GM12801 (cell line): ENCODE measurements around the gene ATP2C2.

ENCODE experiments used
- CTCF ChIP-seq: IDR thresholded peaks from one replicate; pipeline ENCODE4 v1.5.1; 2011; ENCODE audit warnings: control low read depth; ENCODE audit not compliant: insufficient read length; ENCODE audit errors: extremely low read depth

Gene ATP2C2

GRCh38 chr16:84471316-84471715 lies 103.0 kb downstream of the ATP2C2 start:
- no peak for TF ChIP-seq CTCF

- TF ChIP-seq CTCF: no peak
These were observed 103.6 kb downstream of the ATP2C2 start for GRCh38 chr16:84471966-84472365.

GRCh38 chr16:84475643-84476240 lies 107.4 kb downstream of the ATP2C2 start:
- no peak for TF ChIP-seq CTCF

GRCh38 chr16:84476401-84476800 lies 108.1 kb downstream of the ATP2C2 start:
- no peak for TF ChIP-seq CTCF

- TF ChIP-seq CTCF: no peak
These were observed 109.3 kb downstream of the ATP2C2 start for GRCh38 chr16:84477661-84478060.

GRCh38 chr16:84478172-84478947 lies 110.0 kb downstream of the ATP2C2 start:
- TF ChIP-seq CTCF: no peak

- TF ChIP-seq CTCF: no peak
These were observed 111.5 kb downstream of the ATP2C2 start for GRCh38 chr16:84479716-84480450.
